GM21360 (cell line): ENCODE data around the gene ALDH9A1.

Experiments used
- ATAC-seq: cut with Tn5 transposase; IDR thresholded peaks from one replicate; pipeline ENCODE4 v1.9.1; 2021; ENCODE audit warnings: mild to moderate bottlenecking, moderate library complexity; ENCODE audit not compliant: unreplicated experiment

Gene ALDH9A1

DNA sequence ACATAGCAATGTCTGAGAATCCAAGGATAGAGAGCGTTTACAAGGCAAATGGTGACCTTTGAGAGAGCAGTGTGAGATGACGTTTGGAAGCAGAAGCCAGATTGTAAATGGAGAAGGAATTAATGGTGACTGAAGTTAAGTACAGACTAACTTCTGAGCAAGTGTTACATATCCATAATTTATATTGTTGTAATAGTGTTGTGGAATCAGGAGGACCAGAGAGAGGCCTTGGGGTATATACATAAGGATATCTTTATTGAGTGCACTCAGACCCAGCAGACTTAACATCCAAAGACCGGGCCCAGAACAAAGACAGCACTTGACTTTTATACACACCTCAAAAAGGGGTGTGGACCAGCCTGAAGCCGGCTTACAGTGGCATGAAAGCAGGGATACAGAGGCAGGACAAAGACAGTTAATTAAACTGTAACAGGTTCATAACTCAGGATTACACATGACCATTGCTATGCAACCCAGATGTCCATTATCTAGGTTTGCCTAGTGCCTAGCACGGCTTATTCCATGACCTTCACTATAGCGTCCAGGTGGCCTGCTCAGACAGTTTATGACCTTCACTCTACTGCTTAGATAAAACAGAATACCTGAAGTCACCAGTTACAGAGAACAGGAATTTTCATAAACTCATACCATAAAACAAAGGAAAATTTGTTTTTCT lies 70.1 kb downstream of the ALDH9A1 start:
- ATAC-seq = no peak

DNA sequence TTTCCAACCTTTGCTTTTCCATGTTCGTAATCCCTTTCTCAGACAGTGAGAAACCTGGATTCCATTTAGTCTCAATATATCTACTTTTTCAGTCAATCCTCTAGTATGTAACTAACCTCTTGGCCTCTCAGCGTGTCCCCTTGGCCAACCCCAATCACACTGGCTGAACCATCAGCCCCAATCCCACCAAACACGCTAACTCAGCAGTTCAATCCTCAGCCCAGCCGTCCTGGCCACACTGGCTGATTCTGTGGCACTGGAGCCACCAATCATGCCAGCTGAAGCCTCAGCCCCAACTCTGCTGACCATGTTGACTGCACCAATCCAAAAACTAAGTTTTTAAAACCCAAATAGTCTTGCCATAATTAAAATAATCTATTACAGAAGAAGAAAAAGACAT lies 73.9 kb downstream of the ALDH9A1 start:
- no peak for ATAC-seq

DNA sequence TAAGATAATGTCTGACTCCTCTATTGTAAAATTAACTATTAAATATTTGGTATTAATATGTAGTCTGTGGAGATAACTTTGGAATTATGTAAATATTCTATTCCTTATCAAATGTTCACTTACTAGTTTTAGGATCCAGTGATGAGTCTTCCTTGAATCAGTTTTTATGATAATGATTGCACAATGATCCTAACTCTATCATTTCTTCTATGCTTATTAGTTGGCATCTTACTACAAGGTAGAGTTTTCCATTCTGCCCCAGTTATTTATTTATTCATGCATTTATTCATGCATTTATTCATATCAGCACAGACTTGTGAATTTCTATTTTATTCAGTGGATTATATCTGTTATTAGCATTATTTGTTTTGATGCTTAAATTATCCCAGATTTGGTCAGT lies 74.7 kb downstream of the ALDH9A1 start:
- no peak for ATAC-seq

DNA sequence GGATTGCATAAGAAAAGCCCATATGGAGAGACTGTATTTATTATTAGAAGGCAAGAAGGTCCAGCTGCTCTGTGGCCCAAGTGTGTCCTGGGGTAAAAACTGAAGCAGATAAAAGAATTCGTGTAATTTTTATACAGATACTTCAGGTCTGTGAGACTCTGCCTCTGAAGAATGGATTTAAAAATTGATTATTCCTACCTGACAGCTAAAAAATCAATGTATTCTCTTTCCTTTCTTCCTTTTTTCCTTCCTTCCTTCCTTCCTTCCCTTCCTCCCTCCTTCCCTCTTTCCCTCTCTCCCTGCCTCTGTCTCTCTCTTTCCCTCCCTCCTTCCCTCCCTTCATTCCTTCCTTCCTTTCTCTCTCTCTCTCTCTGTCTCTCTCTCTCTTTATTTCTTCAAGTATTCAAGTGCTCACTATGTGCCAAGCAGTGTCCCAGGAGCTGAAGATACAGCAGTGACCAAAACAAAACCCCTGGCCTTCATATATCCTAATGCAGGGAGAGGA lies 78.7 kb downstream of the ALDH9A1 start:
- no peak for ATAC-seq

DNA sequence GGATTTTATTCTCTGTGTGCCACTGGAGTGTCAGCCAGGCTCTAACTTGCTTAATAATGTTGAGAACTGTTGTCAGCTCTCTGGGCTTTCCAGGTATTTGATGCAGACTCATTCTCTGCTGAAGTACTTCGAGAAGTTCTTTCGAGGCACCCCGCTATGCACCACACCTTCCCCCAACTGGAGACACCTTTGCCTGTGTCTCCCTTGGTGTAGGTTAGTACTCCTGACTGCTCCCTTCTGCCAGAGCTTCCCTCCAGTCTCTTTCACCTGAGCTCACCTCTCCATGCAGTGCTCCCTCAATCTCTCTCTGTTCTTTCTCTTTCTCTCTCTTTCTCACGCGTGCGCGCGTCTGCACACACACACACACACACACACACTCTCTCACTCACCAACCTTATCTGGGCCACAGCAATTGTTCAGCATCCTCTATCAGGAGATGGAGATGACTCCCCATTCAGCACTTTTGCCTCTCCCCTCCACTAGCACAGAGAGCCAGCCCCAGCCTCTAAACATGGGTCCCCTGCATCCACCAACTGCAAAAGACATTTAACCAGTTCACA lies 81.3 kb downstream of the ALDH9A1 start:
- ATAC-seq = no peak

DNA sequence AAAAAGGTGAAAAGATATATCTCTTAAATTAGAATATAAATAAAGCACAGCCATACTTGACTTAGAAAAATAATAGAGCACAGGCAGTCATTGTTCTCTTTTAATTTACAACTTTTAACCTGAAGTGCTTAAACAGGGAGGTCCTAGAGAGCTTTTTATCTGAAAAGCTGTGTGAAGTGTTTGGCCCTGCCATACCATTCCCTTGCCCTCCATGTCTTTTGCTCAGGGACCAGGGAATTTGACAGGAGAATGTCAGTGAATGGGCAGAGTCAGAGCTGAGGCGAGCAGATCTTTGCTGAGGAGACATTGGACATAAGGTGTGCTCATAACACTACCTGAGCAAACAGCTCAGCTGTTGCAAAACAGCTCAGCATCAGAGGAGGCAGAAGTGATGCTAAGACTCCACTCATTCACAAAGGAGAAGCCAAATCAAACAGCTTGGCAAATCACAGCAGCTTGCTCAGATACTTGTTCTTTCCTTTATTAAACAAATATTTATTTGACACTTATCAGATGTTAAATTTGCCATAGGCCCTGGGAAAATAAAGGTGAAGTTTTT lies 82.2 kb downstream of the ALDH9A1 start:
- no peak for ATAC-seq
